HG02840 (cell line): ENCODE results near the gene P2RX4.
"Not testable (repeated sequence)": the region's sequence is repeated elsewhere in the genome, so short reads cannot be mapped to it uniquely, and the experiment has no call there.

ENCODE experiments used
- ATAC-seq: cut with Tn5 transposase; IDR thresholded peaks from one replicate; pipeline ENCODE4 v1.9.1; 2021; ENCODE audit warnings: mild to moderate bottlenecking, moderate library complexity, moderate number of reproducible peaks; ENCODE audit not compliant: unreplicated experiment, low FRiP score

P2RX4 gene

DNA sequence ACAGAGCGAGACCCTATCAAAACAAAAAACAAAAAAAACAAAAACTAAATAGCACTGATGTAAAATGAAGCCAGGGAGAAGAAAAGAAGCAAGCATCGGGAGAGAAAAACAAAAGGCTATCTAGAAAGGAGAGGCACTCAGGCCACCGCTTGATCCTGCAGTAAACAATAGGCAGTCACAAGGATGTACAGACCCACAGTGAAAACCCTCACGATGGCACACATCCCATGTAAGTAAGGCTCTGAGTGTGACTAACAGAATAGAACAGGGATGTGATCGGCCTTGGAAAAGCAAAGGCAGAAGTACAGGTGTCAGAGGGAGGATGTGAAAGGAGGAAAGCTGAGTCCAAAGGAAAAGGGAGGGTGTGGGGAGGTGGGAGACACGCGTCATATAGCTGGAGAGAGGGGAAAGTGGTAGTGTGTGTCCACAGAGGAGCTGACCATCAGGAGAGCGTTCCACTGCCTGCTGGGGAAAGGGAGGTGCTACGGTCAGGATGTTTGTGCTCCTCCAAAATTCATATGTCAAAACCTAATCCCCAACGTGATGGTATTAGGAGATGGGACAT is 55.1 kb downstream of the P2RX4 start:
- no peak for ATAC-seq

DNA sequence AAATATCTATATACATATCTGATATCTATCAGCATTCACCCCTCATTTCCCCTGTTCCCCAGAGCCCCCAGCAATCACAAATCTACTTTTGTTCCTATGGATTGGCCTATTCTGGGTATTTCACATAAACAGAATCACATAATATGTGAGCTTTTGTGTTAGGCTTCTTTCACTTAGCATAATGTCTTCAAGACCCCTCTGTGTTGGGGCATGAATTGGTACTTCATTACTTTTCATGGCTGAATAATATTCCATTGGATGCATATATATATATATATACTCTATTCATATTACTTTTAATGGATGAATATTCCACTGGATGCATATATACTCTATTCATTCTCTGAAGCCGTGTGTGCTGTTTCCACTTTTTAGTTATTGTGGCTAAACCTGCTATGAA is 57.9 kb downstream of the P2RX4 start:
- ATAC-seq: no peak

DNA sequence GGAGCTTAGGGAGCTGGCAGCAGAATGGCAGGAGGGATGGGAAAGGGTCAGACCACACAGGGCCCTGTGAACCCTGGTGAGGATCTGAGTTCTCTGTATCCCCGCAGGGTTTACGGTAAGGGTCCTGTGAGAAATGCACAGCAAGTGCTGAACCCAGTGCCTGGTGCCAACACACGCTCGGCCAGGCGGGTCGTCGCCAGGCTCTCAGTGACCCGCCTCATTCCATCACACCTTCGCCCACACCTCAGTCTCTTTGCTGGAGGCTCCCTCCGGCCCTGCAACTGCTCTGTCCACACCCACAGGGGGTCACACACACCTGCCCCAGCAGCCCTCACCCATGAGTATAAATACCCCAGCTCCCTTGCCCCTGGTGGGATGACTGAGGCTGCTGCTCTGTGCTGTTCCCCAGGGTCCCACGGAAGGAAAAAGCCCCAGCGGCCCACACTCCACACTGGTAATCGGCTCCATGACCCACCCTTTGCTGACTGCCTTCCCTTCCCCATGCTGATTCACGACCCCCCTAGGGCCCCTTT is 63.5 kb downstream of the P2RX4 start:
- ATAC-seq: no peak

DNA sequence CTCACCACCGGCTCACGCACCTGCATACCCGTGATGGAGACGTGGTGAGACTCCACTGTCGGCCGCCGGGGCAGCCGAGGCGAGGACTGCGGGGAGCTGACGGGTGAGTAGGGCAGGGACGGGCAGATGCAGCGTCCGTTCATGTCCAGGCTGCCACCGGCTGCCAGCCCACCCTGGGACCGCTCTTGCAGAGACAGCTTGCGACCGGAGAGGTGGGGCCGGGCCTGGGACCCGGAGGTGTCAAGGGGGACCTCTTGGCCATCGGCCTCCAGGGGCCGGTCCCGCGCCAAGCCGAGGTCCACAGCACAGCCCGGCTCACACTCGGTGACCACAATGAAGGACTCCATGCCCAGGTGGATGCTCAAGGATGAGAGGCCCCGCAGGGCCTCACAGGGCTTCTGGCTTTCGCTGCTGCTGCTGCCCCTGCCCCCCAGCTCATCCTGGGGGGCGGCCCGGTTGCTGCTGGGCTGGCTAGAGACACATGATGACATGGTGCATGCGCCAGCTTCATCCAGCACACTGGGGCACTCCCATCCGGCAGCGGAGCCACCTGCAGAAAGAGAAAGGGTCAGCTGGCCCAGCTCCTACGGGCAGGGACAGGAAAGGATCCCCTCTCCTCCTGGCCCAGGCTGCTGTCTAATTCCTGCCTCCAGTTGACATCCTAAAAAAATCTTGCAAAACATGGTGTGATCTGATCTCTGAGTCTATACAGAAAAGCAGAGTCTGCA is 64.3 kb downstream of the P2RX4 start:
- no peak for ATAC-seq

DNA sequence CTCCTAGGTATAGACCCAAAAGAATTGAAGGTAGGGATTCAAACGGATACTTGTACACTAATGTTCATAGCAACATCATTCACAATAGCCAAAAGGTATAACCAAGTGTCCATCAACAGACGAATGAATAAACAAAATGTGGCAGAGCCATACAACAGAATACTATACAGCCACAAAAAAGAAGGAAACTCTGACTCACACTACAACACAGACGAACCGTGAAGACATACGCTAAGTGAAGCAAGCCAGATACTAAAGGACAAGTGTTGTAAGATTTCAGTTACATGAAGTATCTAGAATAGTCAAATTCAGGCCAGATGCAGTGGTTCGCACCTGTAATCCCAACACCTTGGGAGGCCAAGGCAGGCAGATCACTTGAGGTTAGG is 67.4 kb downstream of the P2RX4 start:
- no peak for ATAC-seq

DNA sequence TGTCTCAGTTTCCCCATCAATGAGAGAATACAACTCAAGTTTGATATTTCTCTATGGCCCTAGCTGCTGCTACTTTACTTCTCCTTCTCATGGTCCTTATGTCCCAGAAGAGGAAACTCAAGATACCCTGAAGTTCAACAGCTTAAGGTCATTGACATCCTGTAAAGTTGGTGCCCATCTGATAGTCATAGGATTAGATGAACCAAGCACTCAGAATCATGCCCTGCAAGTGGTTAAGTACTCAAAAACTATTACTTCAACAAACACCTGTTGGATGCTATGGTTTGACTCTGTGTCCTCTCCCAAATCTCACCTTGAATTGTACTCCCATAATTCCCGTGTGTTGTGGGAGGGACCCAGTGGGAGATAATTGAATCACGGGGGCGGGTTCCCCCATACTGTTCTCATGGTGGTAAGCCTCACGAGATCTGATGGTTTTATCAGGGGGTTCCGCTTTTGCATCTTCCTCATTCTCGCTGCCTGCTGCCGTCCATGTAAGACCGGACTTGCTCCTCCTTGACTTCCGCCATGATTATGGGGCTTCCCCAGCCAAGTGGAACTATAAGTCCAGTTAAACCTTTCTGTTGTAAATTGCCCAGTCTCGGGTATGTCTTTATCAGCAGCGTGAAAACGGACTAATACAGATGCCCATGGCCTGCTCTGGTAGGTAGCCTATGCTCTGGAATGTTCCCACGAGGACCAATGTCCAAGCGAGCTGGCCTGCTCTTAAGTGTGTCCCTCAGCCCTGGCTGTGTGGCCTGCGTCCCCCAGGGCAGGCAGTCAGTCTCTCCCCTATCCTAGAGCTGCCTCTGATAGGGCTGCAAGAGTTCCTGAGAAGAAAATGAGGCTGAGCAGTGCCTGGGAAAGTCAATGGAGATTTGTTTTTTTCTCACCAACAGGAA is 68.5 kb downstream of the P2RX4 start:
- no peak for ATAC-seq

DNA sequence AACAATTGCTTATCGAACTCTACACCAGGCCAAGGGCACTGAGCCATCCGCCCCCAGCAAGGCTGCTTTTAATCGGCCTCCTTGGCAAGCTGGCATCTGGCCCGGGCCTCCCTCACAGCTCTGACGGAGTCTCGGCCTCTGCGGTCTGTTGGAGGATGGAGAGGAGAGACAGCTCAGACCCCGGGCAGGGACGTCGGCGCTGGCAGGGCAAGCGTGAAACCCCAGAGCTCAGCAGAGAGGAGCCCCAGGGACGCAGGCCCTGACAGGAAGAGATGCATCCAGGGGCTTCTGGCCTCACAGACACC is 69.1 kb downstream of the P2RX4 start:
- ATAC-seq: no peak

DNA sequence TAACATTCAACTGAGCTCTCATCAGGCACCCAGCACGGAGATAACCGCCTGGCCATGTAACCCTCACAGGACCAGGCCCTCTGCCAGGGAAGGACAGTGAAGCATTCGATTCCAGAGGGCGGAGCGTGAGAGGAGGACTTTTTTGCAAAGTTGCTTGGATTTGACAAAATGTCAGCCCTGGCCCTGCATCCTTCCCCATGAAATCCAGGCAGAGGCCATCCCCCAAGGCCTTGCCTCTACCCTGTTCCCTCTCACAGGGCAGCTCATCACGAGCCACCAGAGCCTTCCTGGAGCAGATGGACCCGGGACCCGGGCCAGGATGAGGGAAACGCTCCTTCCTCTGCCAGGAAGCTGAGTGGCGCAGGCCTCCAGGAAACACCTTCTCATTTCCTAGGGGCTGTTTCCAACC is 69.6 kb downstream of the P2RX4 start:
- no peak for ATAC-seq

DNA sequence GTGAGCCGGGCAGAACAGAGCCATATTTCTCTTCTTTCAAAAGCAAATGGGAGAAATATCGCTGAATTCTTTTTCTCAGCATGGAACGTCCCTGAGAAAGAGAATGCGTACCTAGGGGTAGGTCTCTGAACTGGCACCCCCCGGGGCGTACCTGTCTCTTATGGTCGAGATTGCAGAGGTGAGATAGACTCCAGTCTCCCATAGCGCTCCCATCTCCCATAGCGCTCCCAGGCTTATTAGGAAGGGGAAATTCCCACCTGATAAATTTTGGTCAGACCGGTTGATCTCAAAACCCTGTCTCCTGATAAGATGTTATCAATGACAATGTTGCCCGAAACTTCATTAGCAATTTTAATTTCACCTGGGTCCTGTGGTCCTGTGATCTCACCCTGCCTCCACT is 70.6 kb downstream of the P2RX4 start:
- not testable (repeated sequence) for ATAC-seq

DNA sequence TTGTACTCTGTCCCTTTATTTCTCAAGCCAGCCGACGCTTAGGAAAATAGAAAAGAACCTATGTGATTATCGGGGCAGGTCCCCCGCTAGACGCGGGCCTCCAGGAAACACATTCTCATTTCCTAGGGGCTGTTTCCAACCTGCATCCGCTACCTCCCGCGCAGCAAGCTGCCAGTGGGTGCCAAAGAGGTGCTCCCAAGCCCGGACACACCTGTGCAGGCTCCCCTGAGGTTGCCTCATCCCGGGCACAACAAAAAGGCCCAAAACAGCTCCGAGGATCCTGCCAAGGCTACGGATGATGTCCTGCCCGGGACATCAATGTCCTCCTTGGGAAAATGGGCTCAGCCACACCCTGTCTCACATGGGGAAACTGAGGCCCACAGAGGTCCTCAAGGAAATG is 71.2 kb downstream of the P2RX4 start:
- ATAC-seq: not testable (repeated sequence)

DNA sequence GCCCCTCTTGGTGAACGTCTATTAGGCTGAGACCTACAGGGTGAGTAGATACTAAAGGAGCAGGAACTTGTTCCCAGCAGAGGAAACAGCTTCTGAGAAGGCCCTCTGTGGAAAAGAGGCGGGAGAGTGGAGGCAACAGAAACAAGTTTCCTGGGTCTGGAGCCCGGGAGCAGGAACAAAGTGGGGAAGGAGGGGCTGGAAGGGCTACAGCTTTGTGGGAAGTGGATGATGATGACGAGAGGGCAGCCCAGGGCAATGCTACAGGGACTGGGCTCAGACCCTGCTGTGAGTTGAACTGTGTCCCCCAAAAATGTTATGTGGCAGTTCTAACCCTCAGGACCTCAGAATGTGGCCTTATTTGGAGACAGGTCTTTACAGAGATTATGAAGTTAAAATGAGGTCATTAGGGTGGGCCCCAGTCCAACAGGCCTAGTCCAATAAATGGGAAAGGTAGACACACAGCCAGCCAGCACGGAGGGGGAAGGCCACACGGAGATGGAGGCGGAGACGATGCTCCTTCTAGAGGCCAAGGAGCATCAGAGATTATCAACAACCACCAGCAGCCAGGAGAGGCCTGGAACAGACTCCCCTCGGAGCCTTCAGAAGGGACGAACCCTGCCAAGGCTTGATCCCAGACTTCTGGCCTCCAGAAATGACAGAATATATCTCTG is 72.3 kb downstream of the P2RX4 start:
- no peak for ATAC-seq

DNA sequence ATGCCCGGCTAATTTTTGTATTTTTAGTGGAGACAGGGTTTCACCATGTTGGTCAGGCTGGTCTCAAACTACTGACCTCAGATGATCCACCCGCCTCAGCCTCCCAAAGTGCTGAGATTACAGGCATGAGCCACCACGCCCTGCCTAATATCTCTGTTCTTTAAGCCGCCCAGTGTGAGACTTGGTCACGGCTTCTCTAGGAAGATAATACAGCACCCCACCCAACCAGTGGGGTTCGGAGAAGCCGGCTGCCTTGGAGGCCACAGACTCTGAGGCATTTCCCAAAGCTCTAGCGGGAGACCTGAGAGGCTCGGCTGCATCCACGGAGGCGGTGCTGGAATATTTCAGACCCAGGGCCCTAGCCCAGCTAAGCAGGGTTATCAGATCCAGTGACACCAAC is 73.0 kb downstream of the P2RX4 start:
- ATAC-seq: not testable (repeated sequence)

DNA sequence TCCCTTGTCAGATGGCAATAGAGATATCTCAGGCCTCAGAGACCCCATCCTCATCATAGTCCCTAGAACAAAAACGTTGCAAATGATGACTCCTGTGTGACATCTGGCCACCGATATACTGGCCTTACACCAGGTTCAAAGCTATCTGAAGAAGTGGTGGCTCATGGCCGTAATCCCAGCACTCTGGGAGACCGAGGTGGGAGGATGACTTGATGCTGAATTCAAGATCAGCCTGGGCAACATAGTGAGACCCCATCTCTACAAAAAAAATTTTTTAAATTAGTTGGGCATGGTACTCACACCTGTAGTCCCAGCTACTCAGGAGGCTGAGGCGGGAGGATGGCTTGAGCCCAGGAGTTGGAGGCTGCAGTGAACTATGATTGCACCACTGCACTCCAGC is 73.5 kb downstream of the P2RX4 start:
- no peak for ATAC-seq
